ENCODE data around the gene RAVER2.

The RAVER2 gene

GRCh38 chr1:64750875-64751274 lies 6.0 kb downstream of the RAVER2 start:
- Histone ChIP-seq H3K9me3 (no peaks in the 10 kb centered on the region), H3K4me3 (ENCODE audit: low read depth, low read length) (no peak overlapping the region), H3K4me1 (no peaks in the 10 kb centered on the region), H3K36me3 (no peaks in the 10 kb centered on the region), H3K27me3 (no peaks in the 10 kb centered on the region)
- no peak for TF ChIP-seq CTCF (IDR thresholded peaks at IDR 0.05; ENCODE audit: low read depth, low read length)
- no peak for DNase-seq

- no peaks in the 10 kb centered on the region for H3K9me3 ChIP-seq
- H3K4me3 ChIP-seq (ENCODE audit: low read depth, low read length), result no peak overlapping the region
- no peaks in the 10 kb centered on the region for H3K36me3 ChIP-seq
- no peak for TF ChIP-seq CTCF (IDR thresholded peaks at IDR 0.05; ENCODE audit: low read depth, low read length)
- DNase-seq, result no peak
- H3K4me1 ChIP-seq, result no peaks in the 10 kb centered on the region
- no peaks in the 10 kb centered on the region for H3K27me3 ChIP-seq
These were observed 9.3 kb downstream of the RAVER2 start for GRCh38 chr1:64754173-64754572.

- Histone ChIP-seq H3K4me1 (no peaks in the 10 kb centered on the region), H3K9me3 (no peaks in the 10 kb centered on the region), H3K27me3 (no peaks in the 10 kb centered on the region), H3K4me3 (ENCODE audit: low read depth, low read length) (no peak overlapping the region), H3K36me3 (no peaks in the 10 kb centered on the region)
- no peak for DNase-seq
- no peak for TF ChIP-seq CTCF (IDR thresholded peaks at IDR 0.05; ENCODE audit: low read depth, low read length)
These were observed 10.5 kb downstream of the RAVER2 start for GRCh38 chr1:64755361-64755760.

DNA sequence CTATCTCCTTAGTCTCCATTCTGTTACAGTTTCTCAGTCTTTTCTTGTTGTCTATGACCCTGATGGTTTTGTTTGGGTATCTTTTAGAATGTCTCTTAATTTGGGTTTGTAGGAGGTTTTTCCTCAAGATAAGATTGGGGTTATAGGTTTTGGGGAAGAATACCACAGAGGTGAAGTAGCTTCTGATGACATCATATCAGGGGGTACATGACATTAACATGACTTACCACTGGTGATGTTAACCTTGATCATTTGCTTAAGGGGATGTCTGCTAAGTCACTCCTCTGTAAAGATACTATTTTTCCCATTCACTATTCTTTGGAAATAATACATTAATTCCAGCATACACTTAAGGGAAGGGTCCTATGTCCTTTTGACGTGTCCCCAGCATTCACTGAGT lies 11.9 kb downstream of the RAVER2 start:
- Histone ChIP-seq H3K36me3 (no peaks in the 10 kb centered on the region), H3K27me3 (no peaks in the 10 kb centered on the region), H3K4me3 (ENCODE audit: low read depth, low read length) (no peak overlapping the region), H3K9me3 (no peaks in the 10 kb centered on the region), H3K4me1 (no peaks in the 10 kb centered on the region)
- TF ChIP-seq CTCF (IDR thresholded peaks at IDR 0.05; ENCODE audit: low read depth, low read length), result no peak
- no peak for DNase-seq

GRCh38 chr1:64757213-64757612 lies 12.3 kb downstream of the RAVER2 start:
- Histone ChIP-seq H3K4me1 (no peaks in the 10 kb centered on the region), H3K9me3 (no peaks in the 10 kb centered on the region), H3K4me3 (ENCODE audit: low read depth, low read length) (no peak overlapping the region), H3K27me3 (no peaks in the 10 kb centered on the region), H3K36me3 (no peaks in the 10 kb centered on the region)
- no peak for TF ChIP-seq CTCF (IDR thresholded peaks at IDR 0.05; ENCODE audit: low read depth, low read length)
- no peak for DNase-seq

- TF ChIP-seq CTCF (IDR thresholded peaks at IDR 0.05; ENCODE audit: low read depth, low read length), result no peak
- Histone ChIP-seq H3K4me1 (no peaks in the 10 kb centered on the region), H3K4me3 (ENCODE audit: low read depth, low read length) (no peak overlapping the region), H3K36me3 (no peaks in the 10 kb centered on the region), H3K9me3 (no peaks in the 10 kb centered on the region), H3K27me3 (no peaks in the 10 kb centered on the region)
- DNase-seq, result no peak
These were observed 13.4 kb downstream of the RAVER2 start for GRCh38 chr1:64758233-64758632.

All from BE2C (cell line).